NOMO-1 treated with DMSO at 0.1 percent for 48 hours (cell line): ENCODE results near the gene ARL17B.
"Not testable (repeated sequence)": the region's sequence is repeated elsewhere in the genome, so short reads cannot be mapped to it uniquely, and the experiment has no call there.

Experiments
- DNase-seq: peaks from one replicate; lab custom pipeline; 2025; ENCODE audit not compliant: unreplicated experiment; lab: John Stamatoyannopoulos, UW

ARL17B gene

DNA sequence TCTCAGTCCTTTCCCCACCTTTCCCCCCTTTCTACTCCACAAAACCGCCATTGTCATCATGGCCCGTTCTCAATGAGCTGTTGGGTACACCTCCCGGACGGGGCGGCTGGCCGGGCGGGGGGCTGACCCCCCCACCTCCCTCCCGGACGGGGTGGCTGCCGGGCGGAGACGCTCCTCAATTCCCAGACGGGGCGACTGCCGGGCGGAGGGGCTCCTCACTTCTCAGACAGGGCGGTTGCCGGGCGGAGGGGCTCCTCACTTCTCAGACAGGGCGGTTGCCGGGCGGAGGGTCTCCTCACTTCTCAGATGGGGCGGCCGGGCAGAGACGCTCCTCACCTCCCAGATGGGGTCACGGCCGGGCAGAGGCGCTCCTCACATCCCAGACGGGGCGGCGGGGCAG is 108.8 kb downstream of the ARL17B start:
- DNase-seq = not testable (repeated sequence)

DNA sequence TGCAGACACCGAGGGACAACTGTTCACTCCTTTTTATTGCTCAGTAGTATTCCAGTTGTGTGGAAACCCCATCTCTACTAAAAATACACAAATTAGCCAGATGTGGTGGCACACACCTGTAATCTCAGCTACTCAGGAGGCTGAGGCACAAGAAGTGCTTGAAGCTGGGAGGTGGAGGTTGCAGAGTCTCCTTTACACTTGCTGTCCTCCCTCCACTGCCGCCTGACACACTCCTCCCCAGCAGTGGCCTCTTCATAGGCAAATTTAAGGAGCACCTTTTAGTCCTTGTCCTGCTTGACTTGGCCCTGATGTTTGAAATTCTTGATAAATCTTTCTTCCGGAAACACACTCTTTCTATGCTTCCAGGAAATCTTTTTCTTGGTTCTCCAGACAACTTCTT is 112.4 kb downstream of the ARL17B start:
- not testable (repeated sequence) for DNase-seq

DNA sequence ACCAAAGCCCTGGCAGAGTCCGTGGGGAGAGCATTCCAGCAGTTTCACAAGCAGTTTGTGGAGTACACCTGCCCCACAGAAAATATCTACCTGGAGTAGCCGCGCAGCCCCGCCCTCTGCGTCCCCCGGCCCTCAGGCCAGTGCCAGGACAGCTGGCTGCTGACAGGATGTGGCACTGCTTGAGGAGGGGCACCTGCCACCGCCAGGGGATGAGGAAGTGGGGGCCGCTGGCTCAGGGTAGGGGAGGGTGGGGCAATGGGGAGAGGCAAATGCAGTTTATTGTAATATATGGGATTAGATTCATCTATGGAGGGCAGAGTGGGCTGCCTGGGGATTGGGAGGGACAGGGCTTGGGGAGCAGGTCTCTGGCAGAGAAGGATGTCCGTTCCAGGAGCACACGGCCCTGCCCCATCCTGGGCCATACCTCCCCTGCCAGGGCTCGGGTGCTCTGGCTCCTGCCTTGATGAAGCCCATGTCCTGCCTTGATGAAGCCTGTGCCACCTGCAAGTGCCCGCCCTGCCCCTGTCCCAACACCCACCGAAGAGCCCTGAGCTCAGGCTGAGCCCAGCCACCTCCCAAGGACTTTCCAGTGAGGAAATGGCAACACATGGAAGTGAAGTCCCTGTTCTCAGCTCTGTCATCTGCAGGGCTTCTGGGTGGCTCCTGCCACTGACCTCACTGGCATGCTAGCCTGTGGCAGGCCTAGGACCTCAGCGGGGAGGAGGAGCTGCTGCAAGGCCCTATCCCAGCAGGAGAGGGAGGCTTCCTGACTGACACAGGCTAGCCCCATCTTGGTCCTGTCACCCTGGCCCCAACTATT is 116.4 kb downstream of the ARL17B start:
- not testable (repeated sequence) for DNase-seq

DNA sequence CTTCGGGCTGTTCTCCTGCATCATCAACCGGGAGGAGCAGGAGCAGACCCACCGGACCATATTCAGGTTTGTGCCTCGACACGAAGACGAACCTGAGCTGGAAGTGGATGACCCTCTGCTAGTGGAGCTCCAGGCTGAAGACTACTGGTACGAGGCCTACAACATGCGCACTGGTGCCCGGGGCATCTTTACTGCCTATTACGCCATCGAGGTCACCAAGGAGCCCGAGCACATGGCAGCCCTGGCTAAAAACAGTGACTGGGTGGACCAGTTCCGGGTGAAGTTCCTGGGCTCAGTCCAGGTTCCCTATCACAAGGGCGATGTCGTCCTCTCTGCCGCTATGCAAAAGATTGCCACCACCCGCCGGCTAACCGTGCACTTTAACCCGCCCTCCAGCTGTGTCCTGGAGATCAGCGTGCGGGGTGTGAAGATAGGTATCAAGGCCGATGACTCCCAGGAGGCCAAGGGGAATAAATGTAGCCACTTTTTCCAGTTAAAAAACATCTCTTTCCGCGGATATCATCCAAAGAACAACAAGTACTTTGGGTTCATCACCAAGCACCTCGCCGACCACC is 117.1 kb downstream of the ARL17B start:
- not testable (repeated sequence) for DNase-seq

GRCh38 chr17:46243928-46244327 is 117.6 kb downstream of the ARL17B start:
- not testable (repeated sequence) for DNase-seq

DNA sequence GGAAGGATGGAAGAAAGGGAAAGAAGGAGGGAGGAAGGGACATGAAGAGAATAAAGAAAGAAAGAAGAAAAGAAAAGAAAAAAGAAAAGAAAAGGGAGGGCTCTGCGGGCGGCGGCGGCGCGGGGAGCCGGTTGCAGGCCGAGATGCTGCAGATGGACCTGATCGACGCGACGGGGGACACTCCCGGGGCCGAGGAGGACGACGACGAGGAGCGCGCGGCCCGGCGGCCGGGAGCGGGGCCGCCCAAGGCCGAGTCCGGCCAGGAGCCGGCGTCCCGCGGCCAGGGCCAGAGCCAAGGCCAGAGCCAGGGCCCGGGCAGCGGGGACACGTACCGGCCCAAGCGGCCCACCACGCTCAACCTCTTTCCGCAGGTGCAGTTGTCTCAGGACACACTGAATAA is 118.1 kb downstream of the ARL17B start:
- DNase-seq = not testable (repeated sequence)

DNA sequence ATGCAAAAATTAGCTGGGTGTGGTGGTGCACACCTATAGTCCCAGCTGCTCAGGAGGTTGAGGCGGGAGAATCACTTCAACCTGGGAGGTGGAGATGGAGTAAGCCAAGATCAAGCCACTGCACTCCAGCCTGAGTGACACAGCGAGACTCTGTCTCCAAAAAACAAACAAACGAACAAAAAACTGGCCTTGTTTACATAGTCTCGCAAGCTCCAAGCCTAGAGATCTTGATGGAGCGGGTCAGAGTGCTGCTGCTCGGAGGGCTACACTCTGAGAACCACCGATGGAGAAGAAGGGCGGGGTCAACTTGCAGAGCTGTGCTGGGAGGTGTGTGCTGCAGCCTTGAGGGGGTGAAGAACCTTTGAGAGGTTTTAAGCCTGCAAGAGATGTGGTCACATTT is 130.2 kb downstream of the ARL17B start:
- not testable (repeated sequence) for DNase-seq

GRCh38 chr17:46225274-46225794 is 136.2 kb downstream of the ARL17B start:
- DNase-seq = peak; percentile 72

- not testable (repeated sequence) for DNase-seq
Measured at GRCh38 chr17:46224864-46225263, 136.7 kb downstream of the ARL17B start.
